Uterus (tissue), 2 donors: ENCODE data around the gene KLC1.

Source experiments
- CTCF ChIP-seq, 4 experiments: fragments of 200-600 bp in 2 of 4; fragments of 450-650 bp in 2 of 4; sonication (generic) in 2 of 4; IDR thresholded peaks; one replicate each; pipeline ENCODE4 v1.5.1; 2016 to 2019; ENCODE audit warnings: antibody characterized with exemption in 4 of 4, mild to moderate bottlenecking in 2 of 4, moderate library complexity in 1 of 4
- POLR2A ChIP-seq, 2 donors: fragments of 450-650 bp; IDR thresholded peaks; one replicate each; pipeline ENCODE4 v1.6.1; 2016; ENCODE audit warnings: antibody characterized with exemption in 2 of 2, mild to moderate bottlenecking in 1 of 2, moderate library complexity in 1 of 2

- TF ChIP-seq CTCF (IDR thresholded peaks at IDR 0.05) (no peak), POLR2A (IDR thresholded peaks at IDR 0.05) (no peak)
Observed at GRCh38 chr14:103730490-103731035, 101.6 kb downstream of the KLC1 start.
